HepG2 (cell line): Measurements from ENCODE around the gene ABCB6. TPM values are rescaled to one million over a fixed set of nuclear protein-coding genes. Genes with fewer than 3 reads are reported as not detected.

Experiments used
- ATAC-seq: fragments of 200-7000 bp; cut with Tn5 transposase; 3 replicates; pipeline ENCODE4 v1.9.1; 2020; ENCODE audit warnings: mild to moderate bottlenecking, moderate library complexity
- BruUV-seq: library from RNA; stranded (reverse); fragments of 400-500 nt; replicated peaks from 2 replicates; lab custom pipeline; 2021; lab: Mats Ljungman, UMichigan
- CTCF ChIA-PET: fragments of 300-600 bp; formaldehyde crosslinking; extraction: SDS; loops from one replicate; lab custom pipeline; 2021; ENCODE audit warnings: low total read pairs, inconsistent platforms, low intra/inter-chr PET ratio; lab: Yijun Ruan, JAX
- POLR2A ChIA-PET: fragments of 350-600 bp; sonication (Branson Sonifier 250); formaldehyde crosslinking; loops from one replicate; lab custom pipeline; 2020; ENCODE audit warnings: antibody characterized with exemption, inconsistent platforms; lab: Yijun Ruan, JAX
- DNase-seq: peaks from one replicate; pipeline ENCODE4 v3.0.0-alpha.2; 2015; ENCODE audit warnings: low spot score
- FAIRE-seq: peaks from 3 replicates; lab custom pipeline; 2011; peaks lifted over from hg19 to GRCh38; lab: Jason Lieb, UNC
- H2AFZ ChIP-seq: one replicate; pipeline ENCODE4 v1.6.1; 2011; ENCODE audit warnings: low read length, inconsistent platforms
- H3K27ac ChIP-seq: fragments of 300-600 bp; 3 replicates; pipeline ENCODE4 v1.8.0; 2011; ENCODE audit warnings: mixed run types, mild to moderate bottlenecking, mixed read lengths, low read length, inconsistent platforms; ENCODE audit not compliant: insufficient read depth; ENCODE audit errors: extremely low read length
- H3K27me3 ChIP-seq, 2 experiments: fragments of 200-600 bp in 1 of 2; 2 replicates in 1 of 2; 3 replicates in 1 of 2; pipeline versions ENCODE4 v1.6.0 to v1.8.0; 2011; ENCODE audit warnings: low read length in 2 of 2, mild to moderate bottlenecking in 2 of 2, moderate library complexity in 2 of 2, inconsistent platforms in 1 of 2; ENCODE audit not compliant: insufficient read depth in 2 of 2, control insufficient read depth in 1 of 2
- H3K36me3 ChIP-seq, 2 experiments: fragments of 200-600 bp in 1 of 2; replicated peaks in 1 of 2; 2 replicates in 1 of 2; 3 replicates in 1 of 2; pipeline versions ENCODE4 v1.5.1 to v1.8.0; 2011; ENCODE audit warnings: low read length in 2 of 2, inconsistent platforms in 1 of 2; ENCODE audit not compliant: insufficient read depth in 2 of 2, control insufficient read depth in 1 of 2
- H3K4me1 ChIP-seq: 2 replicates; pipeline ENCODE4 v1.5.1; 2012; ENCODE audit warnings: low read length, inconsistent platforms; ENCODE audit not compliant: insufficient read depth
- H3K4me2 ChIP-seq: 2 replicates; pipeline ENCODE4 v1.6.0; 2011; ENCODE audit warnings: low read depth, low read length, inconsistent platforms
- H3K4me3 ChIP-seq, 3 experiments: fragments of 200-600 bp in 1 of 3; sonication (generic), shearing (Covaris generic) in 1 of 3; replicated peaks in 1 of 3; 2 replicates each; pipeline ENCODE4 v1.5.1; 2011 to 2016; ENCODE audit warnings: low read length in 3 of 3, inconsistent platforms in 2 of 3, low read depth in 2 of 3, mild to moderate bottlenecking in 2 of 3, control low read depth in 1 of 3, mixed read lengths in 1 of 3; ENCODE audit not compliant: insufficient read depth in 1 of 3
- H3K79me2 ChIP-seq: one replicate; pipeline ENCODE4 v1.6.1; 2011; ENCODE audit warnings: low read length, inconsistent platforms; ENCODE audit not compliant: insufficient read depth
- H3K9ac ChIP-seq: 2 replicates; pipeline ENCODE4 v1.6.0; 2011; ENCODE audit warnings: mild to moderate bottlenecking, low read depth, low read length, inconsistent platforms; ENCODE audit not compliant: insufficient read depth
- H3K9me3 ChIP-seq: 2 replicates; pipeline ENCODE4 v1.5.1; 2012; ENCODE audit warnings: mild to moderate bottlenecking, low read length
- H4K20me1 ChIP-seq: 2 replicates; pipeline ENCODE4 v1.6.0; 2011; ENCODE audit warnings: inconsistent platforms, mild to moderate bottlenecking, low read length, moderate library complexity; ENCODE audit not compliant: insufficient read depth
- RBFOX2 ChIP-seq: fragments of 200-400 bp; formaldehyde crosslinking; IDR thresholded peaks from 2 replicates; pipeline ENCODE4 v1.6.1; 2017; ENCODE audit warnings: low read depth, mild to moderate bottlenecking, low read length
- ZNF12 ChIP-seq: sonication (generic); formaldehyde crosslinking; IDR thresholded peaks from 2 replicates; pipeline ENCODE4 v1.5.0; 2020; ENCODE audit warnings: missing genetic modification reagents
- ZSCAN31 ChIP-seq: sonication (generic); formaldehyde crosslinking; IDR thresholded peaks from 2 replicates; pipeline ENCODE4 v1.5.0; 2020; ENCODE audit warnings: low read depth, mild to moderate bottlenecking, missing genetic modification reagents
- WGBS: methylation state at CpG from one replicate; pipeline ENCODE4 v1.1.6; 2017; ENCODE audit warnings: low lambda C conversion rate; 5-methylcytosine and 5-hydroxymethylcytosine counted together
- in situ Hi-C: cut with HindIII; loops from 2 replicates; pipeline ENCODE4 v1.10.0; 2017; ENCODE audit warnings: low pct_unique_long_range_greater_than_20kb; ENCODE audit not compliant: extremely low pct_ligation_motif_present
- intact Hi-C: fragments of 100-400 bp; cut with micrococcal nuclease; formaldehyde crosslinking; loops from one replicate; pipeline ENCODE4 v1.10.0; 2022; ENCODE audit not compliant: unreplicated experiment
- polyA plus RNA-seq, 8 experiments: library from polyadenylated mRNA; depleted of rRNA in 3 of 8; stranded (reverse) in 7 of 8; unstranded in 1 of 8; fragments of >200 nt; fragmentation: Illumina TruSeq in 4 of 8; extraction: Trizol in 4 of 8; gene quantifications; 2 replicates each; pipeline versions ENCODE4 v1.2.1 to v1.2.3, GENCODE V29; 2011 to 2016; ENCODE audit warnings: low read depth in 4 of 8, missing spikeins in 1 of 8, mixed read lengths in 1 of 8; ENCODE audit not compliant: insufficient read depth in 1 of 8
- total RNA-seq, 5 experiments: library from RNA; depleted of rRNA; stranded (reverse); fragments of >200 nt; fragmentation: Illumina TruSeq; extraction: Trizol; gene quantifications; 2 replicates each; pipeline ENCODE4 v1.2.3, GENCODE V29; 2016; ENCODE audit warnings: low read depth in 1 of 5

The ABCB6 gene
- total and polyA plus RNA-seq, 2 of the 13 experiments (the other 11 are each of a cell fraction or from before 2014, with no cell fraction given) = 91.1 to 137 TPM

DNA sequence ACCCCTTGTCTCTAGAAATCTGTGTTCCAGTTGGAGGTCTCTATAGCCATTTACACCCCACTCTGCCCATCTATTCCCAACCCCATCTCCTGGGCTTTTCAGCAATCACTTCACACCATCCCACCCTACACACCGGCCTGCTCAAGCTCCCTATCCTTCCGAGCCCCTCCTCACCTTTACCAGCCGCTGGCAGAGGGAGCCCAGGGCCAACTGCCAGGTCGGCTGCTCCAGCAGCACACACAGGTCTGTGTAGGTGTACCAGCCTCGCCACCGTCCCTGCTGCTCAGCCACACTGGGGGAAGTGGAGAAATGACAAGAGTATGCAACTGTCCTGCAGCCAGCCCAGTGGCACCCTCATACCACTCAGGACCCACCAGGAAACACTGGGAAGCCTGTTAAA, 45.6 kb downstream of the ABCB6 start:
- Histone ChIP-seq H3K36me3 (peaks cover 7 to 23% of the 10 kb centered on the region in 2 experiments), H3K79me2 (peaks cover 8% of the 10 kb centered on the region), H3K4me2 (no peak overlapping the region), H2AFZ (no peak overlapping the region), H3K4me3 (no peak overlapping the region), H3K27me3 (no peaks in the 10 kb centered on the region), H3K27ac (no peak overlapping the region), H3K9me3 (no peaks in the 10 kb centered on the region), H3K9ac (no peak overlapping the region), H4K20me1 (no peaks in the 10 kb centered on the region), H3K4me1 (peaks cover 40% of the 10 kb centered on the region)
- no peak for FAIRE-seq
- ChIA-PET POLR2A (interaction anchor here (1.1 to 10.4 kb wide), 3 partner anchors 20 to 76 kb away, joined by 3 to 227 read pairs (median 4); partner anchors contain the start of gene ZFAND2B), CTCF (interaction anchor here (2.4 kb wide), 1 partner anchor 38 kb away, joined by 17 read pairs; no protein-coding TSS in a partner anchor)
- ATAC-seq = no peak
- intact Hi-C loops (no loop called here), in situ Hi-C loops (loop anchor here (5.0 kb wide), 2 partner anchors 34 to 124 kb away; partner anchors contain the start of gene ZFAND2B)
- BruUV-seq = no TSS peak
- TF ChIP-seq RBFOX2 = peak; percentile 40; the same call in 1 of the 2 replicates
- TF ChIP-seq ZSCAN31 (CRISPR knock-in tag) = no peak
- DNase-seq = no peak
- WGBS = 98% methylated on average over 6 of the region's 6 CpGs

- BruUV-seq = no TSS peak
- DNase-seq (no peak), FAIRE-seq (no peak), ATAC-seq (no peak)
- in situ Hi-C loops (loop anchor here (5.0 kb wide), 2 partner anchors 35 to 125 kb away; partner anchors contain the start of gene ZFAND2B), intact Hi-C loops (no loop called here)
- H3K4me2 ChIP-seq = no peak overlapping the region
- no peak overlapping the region for H3K27ac ChIP-seq
- peaks cover 7 to 23% of the 10 kb centered on the region in 2 experiments for H3K36me3 ChIP-seq
- H3K9me3 ChIP-seq = no peaks in the 10 kb centered on the region
- peak; percentile 46 for TF ChIP-seq RBFOX2
- no peak for TF ChIP-seq ZNF12 (CRISPR knock-in tag)
- WGBS = 92% methylated on average over 16 of the region's 16 CpGs
- no peak overlapping the region for H2AFZ ChIP-seq
- H3K4me3 ChIP-seq = no peak overlapping the region
- H3K27me3 ChIP-seq = peaks cover 0 to 2% of the 10 kb centered on the region in 2 experiments; a peak in 1 of 5 replicates
- ChIA-PET POLR2A (interaction anchor here (1.2 to 10.4 kb wide), 5 partner anchors 9 to 57 kb away, joined by 3 to 227 read pairs (median 5); partner anchors contain the start of genes ANKZF1, ATG9A and ZFAND2B), CTCF (interaction anchor here (1.8 to 2.4 kb wide), 3 partner anchors 36 to 126 kb away, joined by 8 to 17 read pairs (median 11); no protein-coding TSS in a partner anchor)
- H3K79me2 ChIP-seq = peaks cover 8% of the 10 kb centered on the region
- no peak overlapping the region for H3K9ac ChIP-seq
- H4K20me1 ChIP-seq = no peaks in the 10 kb centered on the region
- peaks cover 38% of the 10 kb centered on the region for H3K4me1 ChIP-seq
Observed at GRCh38 chr2:219172231-219173154, 46.3 kb downstream of the ABCB6 start.
